Activated T-cell treated with anti-CD3 and anti-CD28 coated beads, Interleukin-2, amount 50 U/mL, for 48 hours (primary cell): ENCODE measurements around the gene TMEM269.

Source experiments
- DNase-seq, 2 experiments: peaks; one replicate each; pipeline ENCODE4 v3.0.0-alpha.2; 2020

Gene TMEM269

GRCh38 chr1:42825036-42825851, 40.5 kb downstream of the TMEM269 start:
- DNase-seq = no peak

- DNase-seq = no peak
Measured at GRCh38 chr1:42830631-42831030, 45.8 kb downstream of the TMEM269 start.

GRCh38 chr1:42831273-42831672, 46.5 kb downstream of the TMEM269 start:
- DNase-seq = no peak

GRCh38 chr1:42832641-42833240, 48.0 kb downstream of the TMEM269 start:
- no peak for DNase-seq

GRCh38 chr1:42833981-42834380, 49.2 kb downstream of the TMEM269 start:
- DNase-seq = no peak

- DNase-seq = no peak
Measured at GRCh38 chr1:42834803-42835202, 50.0 kb downstream of the TMEM269 start.

- DNase-seq = no peak
Measured at GRCh38 chr1:42835422-42835821, 50.6 kb downstream of the TMEM269 start.

- DNase-seq = no peak
Measured at GRCh38 chr1:42837709-42838108, 52.9 kb downstream of the TMEM269 start.

GRCh38 chr1:42838482-42839190, 53.8 kb downstream of the TMEM269 start:
- DNase-seq = no peak

GRCh38 chr1:42841010-42841409, 56.2 kb downstream of the TMEM269 start:
- DNase-seq = no peak

- no peak for DNase-seq
Measured at GRCh38 chr1:42841440-42842147, 56.8 kb downstream of the TMEM269 start.

GRCh38 chr1:42844592-42845140, 59.9 kb downstream of the TMEM269 start:
- peak in 1 of 2 experiments; percentile 28 for DNase-seq

- no peak for DNase-seq
Measured at GRCh38 chr1:42845193-42845592, 60.4 kb downstream of the TMEM269 start.

- no peak for DNase-seq
Measured at GRCh38 chr1:42845866-42846256, 61.1 kb downstream of the TMEM269 start.

GRCh38 chr1:42846257-42847110, 61.7 kb downstream of the TMEM269 start, which contains the start of gene ZNF691:
Gene ZNF691 (plus strand): TSS chr1:42846613. CDS start chr1:42849659, 3,046 bp downstream.
- peak; percentile 88 to 89 for DNase-seq

GRCh38 chr1:42847111-42847595, 62.4 kb downstream of the TMEM269 start:
- DNase-seq = peak in 1 of 2 experiments; percentile 31

GRCh38 chr1:42847721-42848460, 63.1 kb downstream of the TMEM269 start:
- DNase-seq = peak; percentile 20 to 24

GRCh38 chr1:42848823-42849537, 64.2 kb downstream of the TMEM269 start:
- no peak for DNase-seq

GRCh38 chr1:42849944-42850343, 65.2 kb downstream of the TMEM269 start:
- DNase-seq = no peak
